ENCODE measurements around the gene TASOR.

DNA sequence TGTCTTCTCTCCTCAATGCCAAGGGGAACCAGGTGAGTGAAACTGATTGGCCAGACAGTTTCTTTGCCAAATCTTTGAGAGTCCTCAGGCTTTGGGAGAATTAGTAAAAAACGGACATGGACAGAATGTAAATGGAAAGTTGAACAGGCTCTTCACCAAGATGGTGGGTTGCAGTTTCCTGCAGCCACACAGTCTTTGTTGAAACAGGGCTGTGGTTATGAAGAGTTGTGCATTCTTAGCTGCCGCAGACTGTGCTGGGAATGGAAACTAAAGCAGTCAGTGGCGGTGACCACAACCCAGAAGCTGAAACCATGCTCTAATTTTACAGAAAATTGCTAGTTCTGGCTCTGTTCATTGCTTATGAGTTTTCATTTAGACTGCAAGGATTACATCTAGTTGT, 42.1 kb upstream of the TASOR start:
- TF ChIP-seq, protein P1, sequence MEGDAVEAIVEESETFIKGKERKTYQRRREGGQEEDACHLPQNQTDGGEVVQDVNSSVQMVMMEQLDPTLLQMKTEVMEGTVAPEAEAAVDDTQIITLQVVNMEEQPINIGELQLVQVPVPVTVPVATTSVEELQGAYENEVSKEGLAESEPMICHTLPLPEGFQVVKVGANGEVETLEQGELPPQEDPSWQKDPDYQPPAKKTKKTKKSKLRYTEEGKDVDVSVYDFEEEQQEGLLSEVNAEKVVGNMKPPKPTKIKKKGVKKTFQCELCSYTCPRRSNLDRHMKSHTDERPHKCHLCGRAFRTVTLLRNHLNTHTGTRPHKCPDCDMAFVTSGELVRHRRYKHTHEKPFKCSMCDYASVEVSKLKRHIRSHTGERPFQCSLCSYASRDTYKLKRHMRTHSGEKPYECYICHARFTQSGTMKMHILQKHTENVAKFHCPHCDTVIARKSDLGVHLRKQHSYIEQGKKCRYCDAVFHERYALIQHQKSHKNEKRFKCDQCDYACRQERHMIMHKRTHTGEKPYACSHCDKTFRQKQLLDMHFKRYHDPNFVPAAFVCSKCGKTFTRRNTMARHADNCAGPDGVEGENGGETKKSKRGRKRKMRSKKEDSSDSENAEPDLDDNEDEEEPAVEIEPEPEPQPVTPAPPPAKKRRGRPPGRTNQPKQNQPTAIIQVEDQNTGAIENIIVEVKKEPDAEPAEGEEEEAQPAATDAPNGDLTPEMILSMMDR (IDR thresholded peaks at IDR 0.05) = no peak
- no peak for TF ChIP-seq POLR2A (IDR thresholded peaks at IDR 0.05)

Data from vagina (tissue), 2 donors.